Measurements from ENCODE around the gene ASTN2.

The ASTN2 gene

DNA sequence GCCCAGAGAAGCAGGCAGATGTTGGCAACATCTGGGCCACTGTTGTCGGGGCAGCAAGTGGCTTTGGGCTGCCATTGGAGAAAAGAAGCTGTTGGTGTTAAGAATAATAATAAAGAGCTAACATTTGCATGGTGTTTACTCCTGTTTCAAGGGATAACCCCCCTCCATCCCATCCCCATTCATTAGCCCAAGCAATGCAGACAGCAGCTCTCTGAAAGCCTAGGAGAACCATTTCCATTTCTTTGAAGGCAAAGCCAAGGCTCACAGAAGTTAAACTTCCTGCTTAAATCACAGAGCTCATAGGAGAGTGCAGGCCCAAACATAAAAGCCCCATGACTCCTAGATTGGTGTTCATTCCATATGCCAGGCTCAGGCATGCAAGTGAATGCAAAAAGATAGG lies 175.4 kb downstream of the ASTN2 start:
- FAIRE-seq, result no peak
- TF ChIP-seq, protein P1, sequence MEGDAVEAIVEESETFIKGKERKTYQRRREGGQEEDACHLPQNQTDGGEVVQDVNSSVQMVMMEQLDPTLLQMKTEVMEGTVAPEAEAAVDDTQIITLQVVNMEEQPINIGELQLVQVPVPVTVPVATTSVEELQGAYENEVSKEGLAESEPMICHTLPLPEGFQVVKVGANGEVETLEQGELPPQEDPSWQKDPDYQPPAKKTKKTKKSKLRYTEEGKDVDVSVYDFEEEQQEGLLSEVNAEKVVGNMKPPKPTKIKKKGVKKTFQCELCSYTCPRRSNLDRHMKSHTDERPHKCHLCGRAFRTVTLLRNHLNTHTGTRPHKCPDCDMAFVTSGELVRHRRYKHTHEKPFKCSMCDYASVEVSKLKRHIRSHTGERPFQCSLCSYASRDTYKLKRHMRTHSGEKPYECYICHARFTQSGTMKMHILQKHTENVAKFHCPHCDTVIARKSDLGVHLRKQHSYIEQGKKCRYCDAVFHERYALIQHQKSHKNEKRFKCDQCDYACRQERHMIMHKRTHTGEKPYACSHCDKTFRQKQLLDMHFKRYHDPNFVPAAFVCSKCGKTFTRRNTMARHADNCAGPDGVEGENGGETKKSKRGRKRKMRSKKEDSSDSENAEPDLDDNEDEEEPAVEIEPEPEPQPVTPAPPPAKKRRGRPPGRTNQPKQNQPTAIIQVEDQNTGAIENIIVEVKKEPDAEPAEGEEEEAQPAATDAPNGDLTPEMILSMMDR (IDR thresholded peaks at IDR 0.05; ENCODE audit: insufficient read depth, missing control alignments), result no peak

DNA sequence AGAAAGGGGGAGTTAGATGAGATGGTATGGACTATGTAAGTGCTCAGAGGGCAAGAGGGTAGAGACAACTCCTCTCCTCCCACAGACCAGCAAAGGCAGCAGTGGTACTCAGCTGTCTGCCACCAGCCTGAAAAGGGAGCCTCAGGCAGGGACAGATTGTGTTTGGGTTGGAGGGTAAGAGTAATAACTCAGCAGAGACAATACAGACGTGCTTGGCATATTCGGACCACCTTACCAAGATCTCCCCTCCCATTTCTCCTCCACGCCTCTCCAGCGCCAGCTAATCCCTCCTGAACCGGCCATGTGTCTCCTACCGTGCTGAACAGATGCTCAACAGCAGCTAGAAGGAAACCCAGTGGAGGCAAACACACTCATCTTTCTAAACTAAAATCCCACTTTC lies 180.8 kb downstream of the ASTN2 start:
- DNase-seq (ENCODE audit: insufficient read length, low spot score) (no peak), FAIRE-seq (no peak)
- TF ChIP-seq, protein P1 (IDR thresholded peaks at IDR 0.05; ENCODE audit: insufficient read depth, missing control alignments), result no peak

More for the DNA sequence above, 175.4 kb downstream of the ASTN2 start:
- no peak for DNase-seq (ENCODE audit: insufficient read length, low spot score)

DNA sequence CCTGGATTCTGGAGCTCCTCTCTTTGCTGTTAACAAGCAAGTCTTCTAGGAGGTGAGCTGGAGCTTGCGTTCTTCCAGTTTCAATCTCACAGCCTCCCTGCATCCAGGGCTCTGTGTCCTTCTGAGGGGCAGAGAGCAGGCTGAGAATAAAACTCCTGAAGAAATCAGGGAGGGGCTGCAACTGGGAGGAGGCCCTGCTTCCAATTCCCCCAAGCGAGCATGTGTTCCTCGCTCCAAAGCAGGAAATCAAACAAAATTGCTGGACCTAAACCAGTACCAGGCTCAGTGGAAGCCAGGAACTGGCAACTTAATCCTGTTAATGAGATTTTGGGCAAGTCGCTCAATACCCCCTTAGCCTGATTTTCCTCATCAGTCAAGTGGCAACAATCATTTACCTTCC lies 181.8 kb downstream of the ASTN2 start:
- FAIRE-seq (no peak), DNase-seq (ENCODE audit: insufficient read length, low spot score) (no peak)
- TF ChIP-seq, protein P1 (IDR thresholded peaks at IDR 0.05; ENCODE audit: insufficient read depth, missing control alignments), result no peak

DNA sequence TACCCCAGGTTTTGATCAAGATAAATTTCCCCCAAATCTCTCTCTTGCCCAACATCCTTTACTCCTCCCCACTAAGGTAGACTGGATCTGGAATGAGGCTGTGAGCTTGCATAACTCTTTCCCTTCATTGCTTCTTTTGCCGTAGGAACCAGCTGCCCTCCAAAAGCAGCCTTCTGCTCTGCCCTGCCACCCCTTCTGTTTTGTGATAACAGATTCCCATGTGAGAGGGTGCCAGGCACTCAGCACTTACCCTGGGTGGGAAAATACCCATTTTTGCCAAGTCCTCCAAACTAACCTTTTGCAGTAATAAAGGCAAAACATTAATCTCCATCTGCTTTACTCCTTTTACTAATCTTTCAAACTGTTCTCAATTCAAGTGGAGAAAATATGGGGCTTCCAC lies 182.6 kb downstream of the ASTN2 start:
- FAIRE-seq, result no peak
- TF ChIP-seq, protein P1 (IDR thresholded peaks at IDR 0.05; ENCODE audit: insufficient read depth, missing control alignments), result no peak

DNA sequence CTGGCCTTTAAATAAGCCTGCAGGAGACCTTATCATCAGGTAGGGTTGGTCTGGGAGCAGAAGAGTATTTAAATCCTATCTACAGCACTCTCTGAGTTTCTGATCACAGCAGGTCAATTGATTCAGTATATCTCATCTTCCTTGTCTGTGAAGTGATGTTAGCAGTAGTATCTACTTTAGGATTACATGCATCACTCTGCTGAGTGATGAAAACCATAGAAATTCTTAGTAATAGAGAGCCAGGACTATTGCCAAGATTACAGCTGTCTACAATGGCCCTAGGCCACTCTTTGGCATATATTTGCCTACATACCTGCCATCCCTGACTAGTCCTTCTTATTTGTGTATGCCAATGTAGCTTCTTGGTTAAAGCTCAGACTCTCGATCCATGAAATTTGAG lies 183.8 kb downstream of the ASTN2 start:
- TF ChIP-seq, protein P1 (IDR thresholded peaks at IDR 0.05; ENCODE audit: insufficient read depth, missing control alignments), result no peak
- DNase-seq (ENCODE audit: insufficient read length, low spot score) (no peak), FAIRE-seq (no peak)

More for the DNA sequence above, 182.6 kb downstream of the ASTN2 start:
- DNase-seq (ENCODE audit: insufficient read length, low spot score), result no peak

DNA sequence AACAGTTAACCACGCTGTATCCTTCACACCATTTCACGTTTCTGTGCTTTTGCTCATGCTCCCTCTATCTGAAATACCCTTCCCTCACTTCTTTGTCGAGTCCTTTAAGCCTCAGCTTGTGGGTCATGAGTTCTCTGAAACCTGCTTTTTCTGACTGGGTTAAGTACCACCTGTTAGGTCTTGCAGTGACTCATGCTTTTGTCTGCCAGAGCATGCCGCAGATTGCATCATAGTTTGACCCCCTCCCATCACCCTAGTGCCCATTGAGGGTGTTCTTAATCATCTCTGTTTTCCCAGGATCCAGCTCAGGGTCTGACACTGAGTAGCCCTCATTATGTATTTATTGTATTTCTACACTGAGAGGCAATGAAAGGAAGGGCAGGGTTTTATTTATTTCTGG lies 190.2 kb downstream of the ASTN2 start:
- FAIRE-seq (no peak), DNase-seq (ENCODE audit: insufficient read length, low spot score) (no peak)
- TF ChIP-seq, protein P1 (IDR thresholded peaks at IDR 0.05; ENCODE audit: insufficient read depth, missing control alignments), result no peak

DNA sequence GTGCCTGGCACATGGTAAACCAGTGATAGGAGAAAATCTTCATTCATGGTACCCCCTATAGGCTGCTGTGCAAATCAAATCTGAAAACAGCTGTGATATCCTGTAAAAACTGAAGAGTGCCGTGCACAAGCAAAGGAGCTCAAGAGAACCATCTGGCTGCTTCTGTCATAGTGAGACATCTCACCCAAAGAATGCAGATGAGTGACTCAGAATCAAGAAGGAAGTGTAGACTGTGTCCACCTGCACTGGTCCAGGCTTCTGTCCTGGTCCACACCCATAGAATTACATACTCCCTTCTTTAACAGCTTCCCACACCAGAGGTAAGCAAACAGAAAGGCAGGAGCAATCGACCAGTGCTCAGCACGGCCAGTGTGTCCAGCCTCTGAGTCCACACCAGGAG lies 195.9 kb downstream of the ASTN2 start:
- FAIRE-seq (no peak), DNase-seq (ENCODE audit: insufficient read length, low spot score) (no peak)
- TF ChIP-seq, protein P1 (IDR thresholded peaks at IDR 0.05; ENCODE audit: insufficient read depth, missing control alignments), result no peak
